HG03095 (cell line): ENCODE data around the gene VAC14.

ENCODE experiments used
- ATAC-seq: cut with Tn5 transposase; IDR thresholded peaks from one replicate; pipeline ENCODE4 v1.9.1; 2021; ENCODE audit warnings: moderate library complexity; ENCODE audit not compliant: unreplicated experiment

The VAC14 gene

GRCh38 chr16:70664325-70665112 is 136.4 kb downstream of the VAC14 start:
- ATAC-seq, result no peak

- ATAC-seq, result no peak
These were observed 137.2 kb downstream of the VAC14 start for GRCh38 chr16:70663524-70664324.

GRCh38 chr16:70662991-70663523 is 137.9 kb downstream of the VAC14 start:
- ATAC-seq, result no peak

GRCh38 chr16:70661918-70662641 is 138.9 kb downstream of the VAC14 start:
- ATAC-seq, result no peak

- no peak for ATAC-seq
These were observed 139.4 kb downstream of the VAC14 start for GRCh38 chr16:70661534-70661917.

- ATAC-seq, result no peak
These were observed 140.1 kb downstream of the VAC14 start for GRCh38 chr16:70660672-70661350.

GRCh38 chr16:70659953-70660671 is 140.8 kb downstream of the VAC14 start:
- ATAC-seq, result no peak

- no peak for ATAC-seq
These were observed 141.4 kb downstream of the VAC14 start for GRCh38 chr16:70659546-70659945.

- ATAC-seq, result no peak
These were observed 142.0 kb downstream of the VAC14 start for GRCh38 chr16:70658921-70659320.

- ATAC-seq, result no peak
These were observed 143.0 kb downstream of the VAC14 start for GRCh38 chr16:70657956-70658355.

GRCh38 chr16:70656712-70657263 is 144.2 kb downstream of the VAC14 start:
- no peak for ATAC-seq

- no peak for ATAC-seq
These were observed 144.8 kb downstream of the VAC14 start for GRCh38 chr16:70656065-70656711.

GRCh38 chr16:70653809-70654771 is 146.9 kb downstream of the VAC14 start:
- no peak for ATAC-seq

GRCh38 chr16:70653406-70653805 is 147.6 kb downstream of the VAC14 start:
- ATAC-seq, result no peak

GRCh38 chr16:70652322-70652721 is 148.6 kb downstream of the VAC14 start:
- ATAC-seq, result no peak

- ATAC-seq, result no peak
These were observed 149.4 kb downstream of the VAC14 start for GRCh38 chr16:70651524-70651923.

GRCh38 chr16:70650216-70650615 is 150.7 kb downstream of the VAC14 start:
- no peak for ATAC-seq

GRCh38 chr16:70649300-70649699 is 151.7 kb downstream of the VAC14 start:
- no peak for ATAC-seq
